Type B pancreatic cell (in vitro differentiated cells): ENCODE measurements around the gene UBAC2. TPM values are rescaled to one million over a fixed set of nuclear protein-coding genes. Genes with fewer than 3 reads are reported as not detected.

Experiments used
- DNase-seq: peaks from one replicate; pipeline ENCODE4 v3.0.0; 2021; ENCODE audit warnings: mixed read lengths; ENCODE audit not compliant: unreplicated experiment; ENCODE audit errors: extremely low spot score
- H3K27ac Mint-ChIP-seq: 2 replicates; pipeline ENCODE4 v1.8.0; 2021; ENCODE audit warnings: mild to moderate bottlenecking, mixed read lengths
- H3K27me3 Mint-ChIP-seq: 2 replicates; pipeline ENCODE4 v1.8.0; 2021; ENCODE audit warnings: mixed read lengths
- H3K36me3 Mint-ChIP-seq: 2 replicates; pipeline ENCODE4 v1.8.0; 2021; ENCODE audit warnings: mixed read lengths
- H3K4me1 Mint-ChIP-seq: one replicate; pipeline ENCODE4 v1.8.0; 2021; ENCODE audit warnings: mixed read lengths; ENCODE audit not compliant: unreplicated experiment
- H3K4me3 Mint-ChIP-seq: 2 replicates; pipeline ENCODE4 v1.8.0; 2021; ENCODE audit warnings: mild to moderate bottlenecking, mixed read lengths
- H3K9me3 Mint-ChIP-seq: 2 replicates; pipeline ENCODE4 v1.8.0; 2021; ENCODE audit warnings: mixed read lengths
- CTCF ChIP-seq: fragments of 200-600 bp; sonication (generic); conservative IDR thresholded peaks from 2 replicates; pipeline ENCODE4 v1.5.0; 2021; ENCODE audit warnings: antibody characterized with exemption, mild to moderate bottlenecking
- microRNA-seq: library from miRNA; unstranded; fragments of <30 nt; microRNA quantifications from one replicate; pipeline ENCODE4, GENCODE V29; 2020
- total RNA-seq: library from RNA; stranded (reverse); gene quantifications from 2 replicates; pipeline ENCODE4 v1.2.1, GENCODE V29; 2021; ENCODE audit warnings: low replicate concordance

UBAC2 gene
- total RNA-seq, 1 donor from 2014 or later, result 66.0 TPM

DNA sequence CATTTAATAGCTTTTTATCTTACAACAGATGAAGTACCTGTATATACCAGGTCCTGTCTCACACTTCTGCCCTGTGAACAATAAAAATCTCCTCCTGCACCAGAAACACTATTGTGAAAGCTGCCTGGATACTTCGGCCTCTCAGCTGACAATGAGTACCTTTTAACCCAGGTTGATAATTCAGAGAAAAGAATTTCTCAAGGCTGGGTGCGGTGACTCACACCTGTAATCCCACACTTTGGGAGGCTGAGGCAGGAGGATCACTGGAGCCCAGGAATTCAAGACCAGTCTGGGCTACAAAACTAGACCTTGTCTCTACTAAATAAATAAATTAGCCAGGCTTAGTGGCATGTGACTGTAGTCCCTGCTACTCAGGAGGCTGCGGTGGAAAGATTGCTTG is 235.3 kb downstream of the UBAC2 start:
- no peak for DNase-seq
- Mint-ChIP-seq H3K27me3 (peaks cover 38% of the 10 kb centered on the region), H3K9me3 (no peaks in the 10 kb centered on the region), H3K36me3 (no peaks in the 10 kb centered on the region), H3K4me1 (peaks cover 20% of the 10 kb centered on the region), H3K4me3 (no peak overlapping the region), H3K27ac (no peak overlapping the region)
- TF ChIP-seq CTCF, result no peak

Small RNAs within 50 kb of the gene (microRNA-seq; reads per million reads assigned to microRNA genes)
- gene MIR623, result not detected

Other genes starting within 250 kb of the UBAC2 start
- 46.2 and 122 TPM in 2 replicates for gene DOCK9, start 222.8 kb upstream of the UBAC2 start, total RNA-seq
- not detected in 2 replicates for gene GPR18, start 57.5 kb downstream of the UBAC2 start, total RNA-seq
- not detected in 2 replicates for gene GPR183, start 106.5 kb downstream of the UBAC2 start, total RNA-seq